22Rv1 (cell line): Measurements from ENCODE around the gene DOCK9.

ENCODE experiments used
- CTCF ChIP-seq: fragments of 450-650 bp; IDR thresholded peaks from 2 replicates; pipeline ENCODE4 v1.5.1; 2017; ENCODE audit warnings: mild to moderate bottlenecking
- ZFX ChIP-seq: fragments of 450-650 bp; IDR thresholded peaks from 2 replicates; pipeline ENCODE4 v1.6.1; 2017; ENCODE audit warnings: antibody characterized with exemption, borderline replicate concordance

- TF ChIP-seq CTCF (no peak), ZFX (no peak)
Measured at GRCh38 chr13:98769736-98770135, 208.1 kb downstream of the DOCK9 start.
